GM12892 (cell line): ENCODE results near the gene RIPPLY1.

Experiments
- POLR2A ChIP-seq: IDR thresholded peaks from 2 replicates; pipeline ENCODE4 v1.6.1; 2011; ENCODE audit warnings: low read depth, low read length, control low read depth
- TAF1 ChIP-seq: IDR thresholded peaks from 2 replicates; pipeline ENCODE4 v1.6.1; 2011; ENCODE audit warnings: low read depth, mild to moderate bottlenecking, control low read depth, low read length, borderline replicate concordance

GRCh38 chrX:106927700-106928099 is 24.6 kb upstream of the RIPPLY1 start:
- no peak for TF ChIP-seq TAF1
- no peak for TF ChIP-seq POLR2A
